ENCODE measurements around the gene RAD54L. TPM values are rescaled to one million over a fixed set of nuclear protein-coding genes. Genes with fewer than 3 reads are reported as not detected.
A peak's percentile ranks its signal among the peaks of the same experiment; 100 is the strongest.

Gene RAD54L
- total and polyA plus RNA-seq, 10 of the 15 experiments (the other 5 are each of a cell fraction or from before 2014, with no cell fraction given) = 12.9 to 54.2 (median 23.6) TPM

DNA sequence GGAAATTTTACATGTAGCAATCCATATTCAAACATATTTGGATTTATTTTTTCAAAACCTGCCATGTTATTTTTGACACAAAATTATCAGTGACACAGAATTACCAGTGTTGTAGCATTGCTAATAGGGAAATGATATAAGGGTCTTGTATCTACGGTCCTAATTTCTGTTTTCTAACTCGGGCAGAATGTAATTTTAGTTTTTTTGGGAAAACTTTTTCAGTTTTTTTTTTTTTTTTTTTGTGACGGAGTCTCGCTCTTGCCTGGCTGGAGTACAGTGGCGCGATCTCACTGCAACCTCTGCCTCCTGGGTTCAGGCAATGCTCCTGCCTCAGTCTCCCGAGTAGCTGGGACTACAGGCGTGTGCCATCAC, 58.6 kb downstream of the RAD54L start:
- POLR2A ChIA-PET = interaction anchor here (0.7 to 4.0 kb wide), 6 partner anchors 21 to 913 kb away, joined by 3 to 45 read pairs (median 6); partner anchors contain the start of gene NSUN4
- RAD21 ChIA-PET (ENCODE audit: unreplicated experiment) = interaction anchor here (3.3 to 3.5 kb wide), 2 partner anchors 21 kb away, joined by 23 to 48 read pairs; no protein-coding TSS in a partner anchor

More for the DNA sequence above, 58.6 kb downstream of the RAD54L start:
- ChIA-PET CTCF (interaction anchor here (1.1 to 8.0 kb wide), 7 partner anchors 15 to 62 kb away, joined by 3 to 181 read pairs (median 11); partner anchors contain the start of gene NSUN4), SMC1A (ENCODE audit: uncharacterized antibody, unreplicated experiment) (interaction anchor here (1.0 to 4.2 kb wide), 4 partner anchors 21 to 58 kb away, joined by 3 to 46 read pairs (median 16); partner anchors contain the start of gene RAD54L)
- BruUV-seq (replicated peaks) = no TSS peak
- Histone ChIP-seq H3K36me3 (ENCODE audit: control insufficient read depth in 2 of 2, insufficient read depth in 2 of 2, low read length in 1 of 2) (peaks cover 8 to 13% of the 10 kb centered on the region in 2 experiments), H3K27ac (ENCODE audit: control insufficient read depth, insufficient read depth) (no peak overlapping the region), H3K4me3 (peak overlapping the region; percentile 66), H3K4me1 (ENCODE audit: control insufficient read depth, insufficient read depth, low read length) (peaks cover 13% of the 10 kb centered on the region), H3K79me2 (ENCODE audit: control insufficient read depth, insufficient read depth, low read length) (peaks cover 92% of the 10 kb centered on the region), H2AFZ (ENCODE audit: control insufficient read depth, low read depth, low read length) (no peak overlapping the region), H4K20me1 (ENCODE audit: control insufficient read depth, insufficient read depth) (peaks cover 3% of the 10 kb centered on the region; the same call in 1 of the 2 replicates), H3K27me3 (replicated peaks in 1 of 2; ENCODE audit: control insufficient read depth in 2 of 2, insufficient read depth in 2 of 2, low read length in 1 of 2) (no peaks in the 10 kb centered on the region), H3K4me2 (ENCODE audit: control insufficient read depth, insufficient read depth) (peak overlapping the region; percentile 84), H3K9ac (ENCODE audit: control insufficient read depth, insufficient read depth, low read length) (peak overlapping the region; percentile 29; the same call in 1 of the 2 replicates), H3K9me3 (replicated peaks; ENCODE audit: control insufficient read depth, insufficient read depth, low read length) (no peaks in the 10 kb centered on the region)
- TF ChIP-seq ATF7 (IDR thresholded peaks at IDR 0.05; ENCODE audit: low read depth) = no peak
- TF ChIP-seq LARP7 (IDR thresholded peaks at IDR 0.05) = no peak
- no peak for TF ChIP-seq CREM (IDR thresholded peaks at IDR 0.05; ENCODE audit: low read depth)
- TF ChIP-seq, protein P1, sequence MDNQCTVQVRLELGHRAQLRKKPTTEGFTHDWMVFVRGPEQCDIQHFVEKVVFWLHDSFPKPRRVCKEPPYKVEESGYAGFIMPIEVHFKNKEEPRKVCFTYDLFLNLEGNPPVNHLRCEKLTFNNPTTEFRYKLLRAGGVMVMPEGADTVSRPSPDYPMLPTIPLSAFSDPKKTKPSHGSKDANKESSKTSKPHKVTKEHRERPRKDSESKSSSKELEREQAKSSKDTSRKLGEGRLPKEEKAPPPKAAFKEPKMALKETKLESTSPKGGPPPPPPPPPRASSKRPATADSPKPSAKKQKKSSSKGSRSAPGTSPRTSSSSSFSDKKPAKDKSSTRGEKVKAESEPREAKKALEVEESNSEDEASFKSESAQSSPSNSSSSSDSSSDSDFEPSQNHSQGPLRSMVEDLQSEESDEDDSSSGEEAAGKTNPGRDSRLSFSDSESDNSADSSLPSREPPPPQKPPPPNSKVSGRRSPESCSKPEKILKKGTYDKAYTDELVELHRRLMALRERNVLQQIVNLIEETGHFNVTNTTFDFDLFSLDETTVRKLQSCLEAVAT (IDR thresholded peaks at IDR 0.05) = peak; percentile 35; the same call in 1 of the 2 replicates
- no peak for TF ChIP-seq CHD4 (IDR thresholded peaks at IDR 0.05)
- no peak for DNase-seq (ENCODE audit: low read depth, low spot score)
- 53% methylated on average over 8 of the region's 8 CpGs for WGBS (ENCODE audit: insufficient coverage, insufficient replicate concordance, low lambda C conversion rate, missing lambda C conversion rate)
- ATAC-seq = no peak
- in situ Hi-C loops (cut with MboI) (no loop called here), intact Hi-C loops (cut with micrococcal nuclease; ENCODE audit: unreplicated experiment) (no loop called here)
- no peak for FAIRE-seq

Measured in GM12878 (cell line).